ENCODE measurements around the gene TMEM9B.
"Not testable (repeated sequence)": the region's sequence is repeated elsewhere in the genome, so short reads cannot be mapped to it uniquely, and the experiment has no call there.

Gene TMEM9B

DNA sequence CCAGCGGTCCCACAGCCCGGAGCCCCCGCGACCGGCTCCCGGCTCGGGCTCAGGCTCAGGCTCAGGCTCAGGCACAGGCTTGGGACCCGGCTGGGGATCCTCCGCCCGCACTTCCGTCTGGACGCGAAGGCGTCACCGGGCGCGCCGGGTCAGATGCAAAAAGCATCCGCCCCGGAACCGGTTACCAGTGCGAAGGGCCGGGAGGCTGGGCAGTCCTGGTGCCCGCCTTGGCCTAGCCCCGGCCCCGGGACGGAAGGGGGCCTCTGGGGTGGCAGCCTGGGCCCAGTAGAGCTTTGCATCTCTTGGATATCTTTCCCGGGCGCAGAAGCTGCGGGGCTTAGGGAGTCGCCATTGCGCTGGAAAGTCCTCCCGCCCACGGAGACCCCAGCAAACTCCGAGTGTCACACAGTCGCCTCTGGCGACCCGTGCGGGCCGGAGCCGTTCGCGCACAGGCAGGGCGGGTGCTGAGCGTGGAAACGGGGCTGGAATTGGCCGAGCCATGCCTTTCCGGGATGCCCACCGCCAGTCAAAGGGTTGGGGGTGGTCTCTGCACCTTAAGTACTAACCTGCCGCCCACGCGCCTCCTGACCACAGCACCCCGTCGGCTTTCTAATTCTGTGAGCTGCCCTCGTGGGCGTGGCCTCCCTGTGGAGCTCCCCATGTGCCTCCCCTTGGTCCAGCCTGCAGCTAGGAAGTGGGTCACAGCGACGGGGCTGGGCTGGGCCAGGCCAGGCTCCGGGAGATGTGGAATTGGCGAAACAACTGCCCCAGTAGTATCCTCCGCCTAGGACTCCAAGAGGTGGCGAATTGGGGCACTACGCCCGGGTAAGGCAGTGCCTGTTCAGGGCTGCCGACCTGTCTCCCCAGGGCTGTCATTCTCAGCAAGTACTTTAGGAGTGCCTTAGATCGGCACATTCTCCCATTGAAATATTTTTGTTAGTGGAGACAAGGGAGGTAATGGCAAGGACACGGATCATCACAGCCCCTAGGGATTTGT is at the start of gene TMEM9B:
Gene TMEM9B (minus strand): TSS at position 119 of the 997 bp plus-strand sequence. CDS start 129 bp downstream, outside the sequence.
- TF ChIP-seq, protein P1, sequence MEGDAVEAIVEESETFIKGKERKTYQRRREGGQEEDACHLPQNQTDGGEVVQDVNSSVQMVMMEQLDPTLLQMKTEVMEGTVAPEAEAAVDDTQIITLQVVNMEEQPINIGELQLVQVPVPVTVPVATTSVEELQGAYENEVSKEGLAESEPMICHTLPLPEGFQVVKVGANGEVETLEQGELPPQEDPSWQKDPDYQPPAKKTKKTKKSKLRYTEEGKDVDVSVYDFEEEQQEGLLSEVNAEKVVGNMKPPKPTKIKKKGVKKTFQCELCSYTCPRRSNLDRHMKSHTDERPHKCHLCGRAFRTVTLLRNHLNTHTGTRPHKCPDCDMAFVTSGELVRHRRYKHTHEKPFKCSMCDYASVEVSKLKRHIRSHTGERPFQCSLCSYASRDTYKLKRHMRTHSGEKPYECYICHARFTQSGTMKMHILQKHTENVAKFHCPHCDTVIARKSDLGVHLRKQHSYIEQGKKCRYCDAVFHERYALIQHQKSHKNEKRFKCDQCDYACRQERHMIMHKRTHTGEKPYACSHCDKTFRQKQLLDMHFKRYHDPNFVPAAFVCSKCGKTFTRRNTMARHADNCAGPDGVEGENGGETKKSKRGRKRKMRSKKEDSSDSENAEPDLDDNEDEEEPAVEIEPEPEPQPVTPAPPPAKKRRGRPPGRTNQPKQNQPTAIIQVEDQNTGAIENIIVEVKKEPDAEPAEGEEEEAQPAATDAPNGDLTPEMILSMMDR (conservative IDR thresholded peaks at IDR 0.05; ENCODE audit: low read depth, low read length), result no peak
- peak within 1 kb of the TSS; percentile 94 for H3K4me3 ChIP-seq (ENCODE audit: low read depth, low read length)
- peak; percentile 81 for DNase-seq (ENCODE audit: low read depth)

DNA sequence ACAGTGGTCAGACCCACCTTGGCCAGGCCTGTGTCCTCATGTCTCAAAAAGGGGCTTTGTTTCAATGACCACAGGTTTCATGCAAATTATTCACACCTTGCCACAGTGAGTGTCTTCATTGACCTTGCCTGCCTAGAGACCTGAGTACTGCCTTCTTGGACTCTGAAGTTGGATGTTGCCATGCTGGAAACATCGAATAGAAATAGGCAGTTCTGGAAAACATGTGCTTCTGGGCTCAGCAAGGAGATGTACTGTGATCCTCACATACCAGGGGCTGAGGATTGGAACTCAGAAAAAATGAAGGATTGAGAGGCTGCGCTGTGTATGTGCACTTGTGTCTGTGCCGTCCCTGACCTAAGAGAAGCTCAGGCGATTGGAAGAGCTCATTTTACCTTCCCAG is 49.1 kb upstream of the TMEM9B start:
- no peak overlapping the region for H3K4me3 ChIP-seq (ENCODE audit: low read depth, low read length)
- no peak for DNase-seq (ENCODE audit: low read depth)
- TF ChIP-seq, protein P1 (conservative IDR thresholded peaks at IDR 0.05; ENCODE audit: low read depth, low read length), result no peak

DNA sequence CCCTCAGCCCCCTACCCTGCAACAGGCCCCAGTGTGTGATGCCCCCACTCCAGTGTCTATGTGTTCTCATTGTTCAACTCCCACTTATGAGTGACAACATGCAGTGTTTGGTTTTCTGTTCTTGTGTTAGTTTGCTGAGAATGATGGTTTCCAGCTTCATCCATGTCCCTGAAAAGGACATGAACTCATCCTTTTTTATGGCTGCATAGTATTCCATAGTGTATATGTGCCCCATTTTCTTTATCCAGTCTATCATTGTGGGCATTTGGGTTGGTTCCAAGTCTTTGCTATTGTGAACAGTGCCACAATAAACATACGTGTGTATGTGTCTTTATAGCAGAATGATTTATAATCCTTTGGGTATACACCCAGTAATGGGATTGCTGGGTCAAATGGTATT is 45.3 kb upstream of the TMEM9B start:
- H3K4me3 ChIP-seq (ENCODE audit: low read depth, low read length); DNase-seq (ENCODE audit: low read depth): not testable (repeated sequence)

DNA sequence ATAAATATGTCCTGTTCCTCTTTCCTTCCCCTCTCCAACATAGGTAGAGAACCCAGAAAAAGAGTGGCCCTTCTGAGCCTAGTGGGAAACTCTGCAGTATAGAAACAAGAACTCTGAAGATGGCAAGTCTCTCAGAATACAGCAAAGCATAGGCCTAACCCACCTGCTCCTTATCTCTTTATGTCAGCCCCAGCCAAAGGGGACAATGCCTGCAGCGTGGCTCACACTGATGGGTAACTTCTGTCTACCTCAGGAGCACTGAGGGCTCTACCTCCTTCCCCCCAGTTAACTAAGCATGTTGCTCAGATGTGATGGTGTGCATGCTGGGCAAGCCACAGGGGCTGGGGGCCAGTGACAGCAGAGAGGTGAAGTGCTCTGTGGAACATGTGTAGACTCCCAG is 44.4 kb upstream of the TMEM9B start:
- no peak for DNase-seq (ENCODE audit: low read depth)
- no peak overlapping the region for H3K4me3 ChIP-seq (ENCODE audit: low read depth, low read length)
- TF ChIP-seq, protein P1 (conservative IDR thresholded peaks at IDR 0.05; ENCODE audit: low read depth, low read length), result no peak

DNA sequence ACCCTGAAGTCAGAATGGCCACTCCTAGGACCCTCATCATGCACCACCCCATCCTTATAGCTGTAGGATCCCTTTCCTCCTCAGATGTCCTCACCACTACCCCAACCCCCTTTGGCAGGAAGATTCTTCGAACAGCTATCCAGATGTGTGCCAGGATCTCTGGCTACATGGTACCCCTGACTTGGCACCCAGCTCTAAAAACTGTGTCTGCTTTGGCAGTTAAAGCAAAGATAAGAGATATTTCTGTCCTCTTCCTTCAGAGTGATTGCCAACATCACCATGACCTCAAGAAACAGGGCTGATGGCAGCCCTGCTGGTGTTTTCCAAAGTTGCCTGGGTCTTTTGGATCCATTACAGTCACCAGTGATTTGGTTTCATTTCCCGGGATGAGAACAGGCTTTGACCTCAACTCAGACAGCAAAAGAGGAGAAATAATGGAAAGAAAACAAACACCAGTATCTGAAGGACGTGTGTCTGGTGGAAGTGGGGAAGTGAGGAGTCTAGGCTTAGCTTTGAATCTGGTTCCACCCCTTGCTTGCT is 43.8 kb upstream of the TMEM9B start:
- no peak for DNase-seq (ENCODE audit: low read depth)
- H3K4me3 ChIP-seq (ENCODE audit: low read depth, low read length), result no peak overlapping the region
- TF ChIP-seq, protein P1 (conservative IDR thresholded peaks at IDR 0.05; ENCODE audit: low read depth, low read length), result no peak

DNA sequence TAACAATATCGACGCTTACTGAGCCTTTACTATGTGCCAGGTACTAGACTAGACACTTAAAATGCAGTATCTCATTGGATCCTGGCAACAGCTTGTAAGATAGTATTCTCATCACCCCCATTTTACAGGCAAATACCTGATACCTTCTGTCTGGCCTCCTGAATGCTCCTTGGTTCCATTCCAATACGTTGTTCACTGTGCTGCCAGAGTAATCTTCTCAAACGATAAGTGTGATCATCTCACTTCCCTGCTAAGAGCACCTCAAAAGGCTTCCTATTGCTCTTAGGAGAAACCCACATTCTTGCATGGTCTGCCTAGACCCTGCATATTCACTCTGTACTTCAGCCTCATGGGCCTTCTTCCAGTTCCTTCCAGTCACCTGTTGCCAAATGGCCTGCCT is 40.8 kb upstream of the TMEM9B start:
- no peak overlapping the region for H3K4me3 ChIP-seq (ENCODE audit: low read depth, low read length)
- no peak for DNase-seq (ENCODE audit: low read depth)
- TF ChIP-seq, protein P1 (conservative IDR thresholded peaks at IDR 0.05; ENCODE audit: low read depth, low read length), result no peak

DNA sequence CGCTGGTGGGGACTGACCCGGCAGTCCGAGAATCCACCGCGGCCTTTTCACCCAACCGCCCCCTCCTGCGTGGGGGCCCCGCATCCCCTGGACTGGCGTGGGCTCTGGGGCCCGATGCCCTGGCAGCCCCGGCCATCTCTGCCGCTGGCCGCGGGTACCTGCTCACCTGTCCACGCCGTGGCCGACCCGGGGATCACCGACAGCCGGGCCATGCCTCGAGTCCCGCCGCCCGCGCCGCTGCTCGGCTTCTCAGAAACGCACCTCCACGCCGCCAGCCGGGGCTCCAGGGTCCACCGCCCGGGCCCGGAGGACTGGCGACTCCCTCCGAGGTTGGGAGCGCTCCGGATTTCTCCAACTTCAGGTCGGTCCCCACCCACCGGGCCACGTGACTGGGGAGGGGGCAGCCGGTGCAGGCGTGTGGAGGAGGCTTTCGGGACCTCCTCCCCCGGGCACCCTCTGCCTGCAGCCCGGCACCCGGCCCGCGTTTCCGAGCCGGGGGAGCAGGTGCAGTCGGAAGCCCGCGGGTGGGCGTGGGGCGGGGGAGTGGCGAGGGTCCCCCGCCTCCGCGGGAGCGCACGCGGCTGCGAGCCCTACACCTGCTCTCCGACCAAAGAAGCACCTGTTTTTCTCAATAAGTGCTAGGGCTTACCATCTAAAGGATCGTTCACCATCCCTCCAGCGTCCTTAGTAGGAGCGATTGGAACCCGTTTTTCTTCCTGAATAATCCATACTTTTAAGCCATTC is 40.1 kb upstream of the TMEM9B start:
- TF ChIP-seq, protein P1 (conservative IDR thresholded peaks at IDR 0.05; ENCODE audit: low read depth, low read length), result no peak
- H3K4me3 ChIP-seq (ENCODE audit: low read depth, low read length), result peak overlapping the region; percentile 55
- no peak for DNase-seq (ENCODE audit: low read depth)
